ENCODE measurements around the gene CAMTA1.

- no peak for TF ChIP-seq CTCF (IDR thresholded peaks at IDR 0.05; ENCODE audit: insufficient read depth, low read length, poor library complexity, severe bottlenecking)
- no peak for TF ChIP-seq EZH2phosphoT487 (conservative IDR thresholded peaks at IDR 0.05; ENCODE audit: low read length)
Observed at GRCh38 chr1:7345516-7345915, 560.3 kb downstream of the CAMTA1 start.

Measured in SU-DHL-6 (cell line).